ENCODE results near the gene PSMF1. TPM values are rescaled to one million over a fixed set of nuclear protein-coding genes. Genes with fewer than 3 reads are reported as not detected.

The PSMF1 gene
- total and polyA plus RNA-seq, 2 of the 4 experiments (the other 2 are of a cell fraction), result 93.6 to 109 TPM

DNA sequence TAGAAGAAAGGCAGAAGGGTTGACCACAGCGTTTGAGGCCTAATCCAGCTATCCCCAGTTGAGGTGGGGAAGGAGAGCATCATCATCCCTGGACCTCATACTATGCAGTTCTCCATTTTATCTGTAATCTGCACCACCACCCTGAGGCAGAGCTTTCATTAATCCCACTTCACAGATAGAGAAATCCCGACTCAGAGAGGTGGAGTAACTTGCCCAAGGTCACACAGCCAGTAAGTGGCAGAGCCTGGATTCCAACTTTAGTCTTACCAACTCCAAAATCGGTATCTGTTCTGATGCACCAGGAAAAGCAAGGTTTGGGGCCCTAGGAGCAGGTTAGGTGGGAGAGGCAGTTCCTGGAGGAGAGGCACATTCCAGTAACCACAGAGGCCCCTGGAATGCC, 59.7 kb downstream of the PSMF1 start:
- Histone ChIP-seq H2BK15ac (ENCODE audit: low read depth, low read length) (no peak overlapping the region), H4K5ac (ENCODE audit: low read depth, low read length) (no peak overlapping the region), H3K27me3 (ENCODE audit: control insufficient read depth, insufficient read depth, low read length) (peaks cover 8% of the 10 kb centered on the region; the same call in 1 of the 2 replicates), H4K91ac (ENCODE audit: insufficient read depth, low read depth, low read length) (no peak overlapping the region), H2AK5ac (ENCODE audit: low read depth, low read length) (no peak overlapping the region), H3K4me2 (ENCODE audit: low read depth, low read length) (no peak overlapping the region), H3K18ac (ENCODE audit: low read depth, low read length) (no peak overlapping the region), H4K20me1 (ENCODE audit: insufficient read depth, low read length) (no peaks in the 10 kb centered on the region), H3K23ac (ENCODE audit: low read depth, low read length) (no peak overlapping the region), H3K14ac (replicated peaks; ENCODE audit: low read depth, low read length) (no peak overlapping the region), H3K9ac (ENCODE audit: low read depth, low read length) (no peak overlapping the region), H2BK5ac (ENCODE audit: low read depth, low read length, poor library complexity, severe bottlenecking) (no peak overlapping the region), H3K9me1 (ENCODE audit: insufficient read depth, low read length) (peaks cover 9% of the 10 kb centered on the region; the same call in 1 of the 2 replicates), H3K4me1 (ENCODE audit: control insufficient read depth, insufficient read depth, low read length) (no peaks in the 10 kb centered on the region), H3K4me3 (ENCODE audit: insufficient read depth, low read depth, low read length) (no peak overlapping the region), H3K9me3 (ENCODE audit: control insufficient read depth, insufficient read depth, low read length) (no peaks in the 10 kb centered on the region), H3K27ac (ENCODE audit: insufficient read depth, low read length) (no peak overlapping the region), H3K4ac (ENCODE audit: low read depth, low read length) (no peak overlapping the region), H3K36me3 (ENCODE audit: control insufficient read depth, insufficient read depth, low read length) (peaks cover 2% of the 10 kb centered on the region; the same call in 1 of the 2 replicates), H2BK20ac (ENCODE audit: low read depth, low read length) (no peak overlapping the region), H2BK120ac (ENCODE audit: low read depth, low read length) (no peak overlapping the region), H3K79me1 (ENCODE audit: low read depth in 1 of 2, low read length in 2 of 2) (no peaks in the 10 kb centered on the region), H2AK9ac (replicated peaks; ENCODE audit: low read depth, low read length, poor library complexity) (no peak overlapping the region), H4K8ac (ENCODE audit: low read depth in 2 of 2, low read length in 2 of 2) (no peak overlapping the region), H3K56ac (ENCODE audit: extremely low read depth, insufficient read depth, low read length) (no peak overlapping the region), H2AFZ (replicated peaks; ENCODE audit: low read length, poor library complexity) (no peak overlapping the region)
- dilution Hi-C loops (cut with HindIII; ENCODE audit: low sequenced_read_pairs, unreplicated experiment), result no loop called here
- WGBS, 2 experiments (ENCODE audit: extremely low coverage in 2 of 2, insufficient read length in 1 of 2), result no CpG with 5 or more reads among the region's 3 CpGs
- no peak for DNase-seq
- no TSS peak for BruUV-seq (replicated peaks)
- intact Hi-C loops (cut with micrococcal nuclease), result no loop called here
- TF ChIP-seq MXI1 (IDR thresholded peaks at IDR 0.05; ENCODE audit: borderline replicate concordance, low read depth, low read length) (no peak), CEBPB (IDR thresholded peaks at IDR 0.05; ENCODE audit: low read depth, low read length) (no peak), RFX5 (IDR thresholded peaks at IDR 0.05; ENCODE audit: low read depth, low read length) (no peak), MAZ (IDR thresholded peaks at IDR 0.05; ENCODE audit: borderline replicate concordance, low read depth, low read length) (no peak), CHD1 (IDR thresholded peaks at IDR 0.05; ENCODE audit: low read depth, low read length) (no peak), FOS (IDR thresholded peaks at IDR 0.05; ENCODE audit: low read depth, low read length) (no peak), RAD21 (IDR thresholded peaks at IDR 0.05; ENCODE audit: low read length) (no peak), NFE2L2 (IDR thresholded peaks at IDR 0.05; ENCODE audit: low read depth, low read length) (no peak), SMC3 (IDR thresholded peaks at IDR 0.05; ENCODE audit: low read depth, low read length) (no peak), BHLHE40 (IDR thresholded peaks at IDR 0.05; ENCODE audit: low read depth, low read length) (no peak), MAFK (IDR thresholded peaks at IDR 0.05; ENCODE audit: low read depth, low read length) (no peak)
- TF ChIP-seq, protein P1, sequence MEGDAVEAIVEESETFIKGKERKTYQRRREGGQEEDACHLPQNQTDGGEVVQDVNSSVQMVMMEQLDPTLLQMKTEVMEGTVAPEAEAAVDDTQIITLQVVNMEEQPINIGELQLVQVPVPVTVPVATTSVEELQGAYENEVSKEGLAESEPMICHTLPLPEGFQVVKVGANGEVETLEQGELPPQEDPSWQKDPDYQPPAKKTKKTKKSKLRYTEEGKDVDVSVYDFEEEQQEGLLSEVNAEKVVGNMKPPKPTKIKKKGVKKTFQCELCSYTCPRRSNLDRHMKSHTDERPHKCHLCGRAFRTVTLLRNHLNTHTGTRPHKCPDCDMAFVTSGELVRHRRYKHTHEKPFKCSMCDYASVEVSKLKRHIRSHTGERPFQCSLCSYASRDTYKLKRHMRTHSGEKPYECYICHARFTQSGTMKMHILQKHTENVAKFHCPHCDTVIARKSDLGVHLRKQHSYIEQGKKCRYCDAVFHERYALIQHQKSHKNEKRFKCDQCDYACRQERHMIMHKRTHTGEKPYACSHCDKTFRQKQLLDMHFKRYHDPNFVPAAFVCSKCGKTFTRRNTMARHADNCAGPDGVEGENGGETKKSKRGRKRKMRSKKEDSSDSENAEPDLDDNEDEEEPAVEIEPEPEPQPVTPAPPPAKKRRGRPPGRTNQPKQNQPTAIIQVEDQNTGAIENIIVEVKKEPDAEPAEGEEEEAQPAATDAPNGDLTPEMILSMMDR (conservative IDR thresholded peaks at IDR 0.05; ENCODE audit: low read depth, low read length), result no peak
- ATAC-seq (ENCODE audit: low read depth), result no peak
- in situ Hi-C loops (cut with MboI; ENCODE audit: low sequenced_read_pairs), result no loop called here
- ChIA-PET POLR2A (ENCODE audit: unreplicated experiment) (no interaction called here), CTCF (no interaction called here)

All from IMR-90 (cell line).